Testis (tissue), 3 donors: ENCODE results near the gene LGALS13. TPM values are rescaled to one million over a fixed set of nuclear protein-coding genes. Genes with fewer than 3 reads are reported as not detected.

Experiments used
- DNase-seq: peaks from one replicate; pipeline ENCODE4 v3.0.0-alpha.2; 2019
- H3K27ac ChIP-seq, 2 donors: fragments of 200-600 bp; sonication (generic); one replicate each; pipeline ENCODE4 v1.5.1; 2019
- H3K27me3 ChIP-seq: fragments of 200-600 bp; sonication (generic); one replicate; pipeline ENCODE4 v1.5.1; 2019
- H3K36me3 ChIP-seq: fragments of 200-600 bp; sonication (generic); one replicate; pipeline ENCODE4 v1.5.1; 2017; ENCODE audit warnings: low read depth; ENCODE audit errors: missing control alignments
- H3K4me1 ChIP-seq: fragments of 200-600 bp; sonication (generic); one replicate; pipeline ENCODE4 v1.5.1; 2019
- H3K4me3 ChIP-seq, 2 donors: fragments of 200-600 bp; sonication (generic); one replicate each; pipeline ENCODE4 v1.5.1; 2017 to 2019
- H3K9me3 ChIP-seq: fragments of 200-600 bp; sonication (generic); one replicate; pipeline ENCODE4 v1.5.1; 2017
- POLR2A ChIP-seq: fragments of 450-650 bp; IDR thresholded peaks from one replicate; pipeline ENCODE4 v1.6.1; 2017; ENCODE audit warnings: antibody characterized with exemption, mild to moderate bottlenecking, moderate library complexity
- WGBS, 2 donors: methylation state at CpG; one replicate each; pipeline ENCODE4 v1.1.5; 2018; 5-methylcytosine and 5-hydroxymethylcytosine counted together
- intact Hi-C: fragments of 100-400 bp; cut with DNase I; formaldehyde crosslinking; loops from one replicate; pipeline ENCODE4 v1.15.1; 2023; ENCODE audit warnings: low total_unique reads
- polyA plus RNA-seq: library from polyadenylated mRNA; stranded (reverse); fragments of 350-450 nt; fragmentation: Illumina TruSeq; extraction: RNeasy Lipid Tissue Mini Kit (QIAGEN cat#74804); gene quantifications from one replicate; pipeline ENCODE4 v1.2.3, GENCODE V29; 2014; ENCODE audit warnings: low read depth, low replicate concordance; ENCODE audit not compliant: insufficient read depth
- total RNA-seq, 2 donors: library from RNA; depleted of rRNA; stranded (reverse); fragments of >200 nt; gene quantifications; one replicate each; pipeline ENCODE4 v1.2.3, GENCODE V29; 2016
- TF ChIP-seq, protein P1 (sequence below), 3 experiments: fragments of 450-650 bp in 2 of 3; fragments of 200-600 bp in 1 of 3; sonication (generic) in 1 of 3; IDR thresholded peaks; one replicate each; pipeline ENCODE4 v1.5.1; 2016 to 2019; ENCODE audit warnings: antibody characterized with exemption in 3 of 3, mild to moderate bottlenecking in 2 of 3, moderate library complexity in 1 of 3

Gene LGALS13
- total and polyA plus RNA-seq, 3 donors from 2014 or later: not detected

DNA sequence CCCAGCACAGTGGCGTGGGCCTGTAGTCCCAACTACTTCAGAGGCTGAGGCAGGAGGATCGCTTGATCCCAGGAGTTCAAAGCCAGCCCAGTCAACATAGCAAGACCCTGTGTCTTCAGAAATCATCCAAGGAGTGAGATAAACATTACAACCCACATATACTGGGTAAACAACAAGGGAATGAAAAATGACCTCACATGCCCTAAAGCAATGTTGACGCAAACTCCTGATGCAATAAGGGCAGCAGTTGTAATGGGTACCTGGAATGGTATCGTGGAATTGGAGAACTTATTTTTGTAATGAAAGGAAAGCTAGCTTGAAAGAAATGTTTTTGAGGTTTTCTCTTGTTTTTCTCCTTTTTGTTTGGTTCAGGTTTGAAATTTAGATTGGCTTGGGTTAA lies 28.9 kb downstream of the LGALS13 start:
- no peak overlapping the region for H3K27ac ChIP-seq
- no peak for DNase-seq
- WGBS, 2 donors: 72 to 81% methylated on average over 4 of the region's 4 CpGs
- H3K27me3 ChIP-seq: no peaks in the 10 kb centered on the region
- no peaks in the 10 kb centered on the region for H3K4me1 ChIP-seq
- no peaks in the 10 kb centered on the region for H3K36me3 ChIP-seq
- TF ChIP-seq, protein P1, sequence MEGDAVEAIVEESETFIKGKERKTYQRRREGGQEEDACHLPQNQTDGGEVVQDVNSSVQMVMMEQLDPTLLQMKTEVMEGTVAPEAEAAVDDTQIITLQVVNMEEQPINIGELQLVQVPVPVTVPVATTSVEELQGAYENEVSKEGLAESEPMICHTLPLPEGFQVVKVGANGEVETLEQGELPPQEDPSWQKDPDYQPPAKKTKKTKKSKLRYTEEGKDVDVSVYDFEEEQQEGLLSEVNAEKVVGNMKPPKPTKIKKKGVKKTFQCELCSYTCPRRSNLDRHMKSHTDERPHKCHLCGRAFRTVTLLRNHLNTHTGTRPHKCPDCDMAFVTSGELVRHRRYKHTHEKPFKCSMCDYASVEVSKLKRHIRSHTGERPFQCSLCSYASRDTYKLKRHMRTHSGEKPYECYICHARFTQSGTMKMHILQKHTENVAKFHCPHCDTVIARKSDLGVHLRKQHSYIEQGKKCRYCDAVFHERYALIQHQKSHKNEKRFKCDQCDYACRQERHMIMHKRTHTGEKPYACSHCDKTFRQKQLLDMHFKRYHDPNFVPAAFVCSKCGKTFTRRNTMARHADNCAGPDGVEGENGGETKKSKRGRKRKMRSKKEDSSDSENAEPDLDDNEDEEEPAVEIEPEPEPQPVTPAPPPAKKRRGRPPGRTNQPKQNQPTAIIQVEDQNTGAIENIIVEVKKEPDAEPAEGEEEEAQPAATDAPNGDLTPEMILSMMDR (IDR thresholded peaks at IDR 0.05): no peak
- no peak for TF ChIP-seq POLR2A
- no peaks in the 10 kb centered on the region for H3K9me3 ChIP-seq
- H3K4me3 ChIP-seq: no peak overlapping the region
- intact Hi-C loops: no loop called here

DNA sequence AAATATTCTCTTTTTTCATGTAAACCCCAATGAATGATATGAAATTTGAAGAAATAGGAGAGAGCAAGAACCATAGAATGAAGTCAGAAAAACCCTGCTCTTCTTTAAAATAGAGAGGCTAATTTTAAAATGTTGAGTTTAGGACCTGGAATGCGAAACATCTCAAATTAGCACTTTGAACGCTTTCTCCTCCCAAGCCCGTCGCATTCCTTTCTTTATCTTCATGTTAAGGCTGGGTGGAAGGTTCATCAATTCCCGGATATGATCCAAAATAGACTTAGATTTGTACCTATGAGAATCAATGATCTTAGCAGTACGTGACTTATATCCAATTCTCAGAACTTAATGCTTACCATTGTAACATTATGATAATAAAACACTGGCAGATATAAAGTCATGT lies 29.3 kb downstream of the LGALS13 start:
- Histone ChIP-seq H3K9me3 (no peaks in the 10 kb centered on the region), H3K27me3 (no peaks in the 10 kb centered on the region), H3K4me1 (no peaks in the 10 kb centered on the region), H3K27ac (no peak overlapping the region), H3K36me3 (no peaks in the 10 kb centered on the region), H3K4me3 (no peak overlapping the region)
- intact Hi-C loops: no loop called here
- 49 to 59% methylated on average over 6 of the region's 6 CpGs for WGBS, 2 donors
- no peak for TF ChIP-seq POLR2A
- TF ChIP-seq, protein P1 (IDR thresholded peaks at IDR 0.05): no peak
- DNase-seq: no peak

DNA sequence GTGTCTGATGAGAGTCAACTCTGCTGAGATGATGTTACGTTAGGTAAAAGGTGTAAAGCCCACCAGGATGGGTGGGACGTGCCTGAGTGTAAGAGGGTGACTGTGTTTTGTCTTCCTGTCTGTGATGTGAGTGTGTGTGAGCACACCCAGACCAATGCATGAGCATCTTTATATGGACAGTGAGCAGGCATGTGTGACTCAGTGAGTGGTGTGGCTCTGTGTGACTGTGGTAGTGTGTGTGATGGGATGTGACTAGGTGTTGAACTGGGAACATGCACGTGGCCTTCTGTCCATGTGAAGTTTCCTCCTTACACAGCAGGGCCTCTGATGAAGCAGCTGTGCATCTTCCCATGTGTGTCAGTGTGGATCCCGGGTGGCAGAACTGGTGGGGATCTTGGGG lies 35.6 kb downstream of the LGALS13 start:
- no peak overlapping the region for H3K27ac ChIP-seq
- TF ChIP-seq POLR2A: no peak
- TF ChIP-seq, protein P1 (IDR thresholded peaks at IDR 0.05): no peak
- WGBS, 2 donors: 64 to 68% methylated on average over 4 of the region's 4 CpGs
- intact Hi-C loops: no loop called here
- no peak for DNase-seq
- H3K27me3 ChIP-seq: no peaks in the 10 kb centered on the region
- no peaks in the 10 kb centered on the region for H3K4me1 ChIP-seq
- H3K9me3 ChIP-seq: no peaks in the 10 kb centered on the region
- H3K36me3 ChIP-seq: no peaks in the 10 kb centered on the region
- H3K4me3 ChIP-seq: no peak overlapping the region

DNA sequence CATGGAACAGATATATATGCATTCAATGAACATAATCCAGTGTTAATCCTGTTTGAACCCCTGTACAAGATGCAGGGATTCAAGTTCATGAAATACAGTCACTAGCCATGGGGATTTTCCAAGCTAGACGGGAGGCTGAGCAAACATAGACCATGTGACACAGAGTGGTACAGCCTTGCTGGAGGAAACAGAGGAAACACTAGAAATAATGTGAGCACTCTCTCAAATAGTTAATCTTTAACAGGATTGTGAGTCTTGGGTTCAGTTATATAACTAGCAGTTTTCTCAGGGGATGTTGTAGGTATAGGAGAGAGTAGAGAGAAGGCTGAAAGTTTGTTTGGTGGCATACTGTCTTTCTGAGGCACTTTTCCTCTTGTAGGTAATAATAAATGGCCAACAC lies 39.4 kb downstream of the LGALS13 start:
- intact Hi-C loops: no loop called here
- Histone ChIP-seq H3K27me3 (no peaks in the 10 kb centered on the region), H3K9me3 (no peaks in the 10 kb centered on the region), H3K27ac (no peak overlapping the region), H3K4me1 (no peaks in the 10 kb centered on the region), H3K4me3 (no peak overlapping the region), H3K36me3 (no peaks in the 10 kb centered on the region)
- 47 to 57% methylated on average over 1 of the region's 1 CpG for WGBS, 2 donors
- no peak for TF ChIP-seq POLR2A
- TF ChIP-seq, protein P1 (IDR thresholded peaks at IDR 0.05): no peak
- DNase-seq: no peak

DNA sequence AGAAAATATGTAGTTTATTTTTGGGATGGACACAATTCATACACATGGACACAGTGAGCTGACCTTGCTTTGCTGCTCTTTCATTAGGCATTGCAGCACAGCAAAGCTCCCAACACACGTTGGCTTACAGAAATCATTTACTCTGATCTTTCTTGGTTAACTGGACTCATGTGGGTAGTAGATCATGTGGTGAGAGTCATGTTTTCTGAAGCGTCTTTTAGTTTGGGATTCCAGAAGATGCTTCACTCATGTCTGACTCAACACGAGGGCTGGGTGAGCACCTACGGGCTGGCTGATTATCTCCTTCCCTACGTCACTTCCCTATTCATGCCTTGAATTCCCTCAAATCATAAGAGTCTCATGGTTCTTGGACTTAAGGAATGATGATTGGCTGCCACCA lies 41.3 kb downstream of the LGALS13 start:
- Histone ChIP-seq H3K27ac (no peak overlapping the region), H3K36me3 (no peaks in the 10 kb centered on the region), H3K4me3 (no peak overlapping the region), H3K27me3 (no peaks in the 10 kb centered on the region), H3K4me1 (no peaks in the 10 kb centered on the region), H3K9me3 (no peaks in the 10 kb centered on the region)
- WGBS, 2 donors: 64% methylated on average over 5 of the region's 5 CpGs
- TF ChIP-seq, protein P1 (IDR thresholded peaks at IDR 0.05): no peak
- no peak for TF ChIP-seq POLR2A
- intact Hi-C loops: no loop called here
- DNase-seq: no peak
